NCI-H2081 (cell line): ENCODE measurements around the gene RIT1.

Experiments used
- DNase-seq, 2 experiments: peaks; one replicate each; lab custom pipeline; 2025; lab: John Stamatoyannopoulos, UW

The RIT1 gene

GRCh38 chr1:155892796-155893195 lies 18.4 kb downstream of the RIT1 start:
- DNase-seq: no peak

GRCh38 chr1:155890251-155890650 lies 20.9 kb downstream of the RIT1 start:
- DNase-seq: no peak

- DNase-seq: no peak
Observed at GRCh38 chr1:155889566-155889965, 21.6 kb downstream of the RIT1 start.

DNA sequence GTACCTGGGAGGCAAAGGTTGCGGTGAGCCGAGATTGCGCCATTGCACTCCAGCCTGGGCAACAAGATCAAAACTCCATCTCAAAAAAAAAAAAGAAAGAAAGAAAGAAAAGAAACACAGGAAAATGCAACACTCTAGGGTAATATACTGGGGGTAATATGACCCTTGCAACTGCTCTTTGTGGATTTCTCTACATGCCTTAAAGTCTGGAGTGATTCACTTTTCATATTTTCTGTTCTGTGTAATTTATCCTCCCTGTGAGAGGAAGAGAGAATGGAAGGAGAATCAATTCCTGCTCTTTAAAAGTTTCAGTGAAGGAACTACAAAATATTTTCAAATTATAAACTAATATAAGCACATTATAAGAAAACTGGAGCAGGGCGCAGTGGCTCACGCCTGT lies 22.7 kb downstream of the RIT1 start:
- DNase-seq: no peak

DNA sequence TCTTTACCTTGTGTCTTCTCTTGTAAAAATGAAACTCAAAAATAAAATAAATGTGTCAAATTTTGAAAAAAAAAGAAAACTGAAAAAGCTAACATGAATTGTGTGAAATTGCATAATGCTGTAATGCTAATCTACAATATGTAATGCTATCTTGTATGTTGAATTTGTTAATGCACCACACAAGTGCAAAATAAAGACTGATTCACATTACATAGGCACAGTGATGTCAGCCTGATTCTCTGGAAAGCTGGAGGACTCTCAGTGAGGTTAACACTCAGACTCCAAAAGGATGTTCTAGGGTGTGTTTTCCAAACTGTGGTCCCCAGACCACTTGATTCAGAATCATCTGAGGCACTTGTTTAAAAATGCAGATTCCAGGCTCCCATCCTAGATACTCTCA lies 26.2 kb downstream of the RIT1 start:
- DNase-seq: no peak

GRCh38 chr1:155884031-155884960 lies 26.9 kb downstream of the RIT1 start:
- no peak for DNase-seq

DNA sequence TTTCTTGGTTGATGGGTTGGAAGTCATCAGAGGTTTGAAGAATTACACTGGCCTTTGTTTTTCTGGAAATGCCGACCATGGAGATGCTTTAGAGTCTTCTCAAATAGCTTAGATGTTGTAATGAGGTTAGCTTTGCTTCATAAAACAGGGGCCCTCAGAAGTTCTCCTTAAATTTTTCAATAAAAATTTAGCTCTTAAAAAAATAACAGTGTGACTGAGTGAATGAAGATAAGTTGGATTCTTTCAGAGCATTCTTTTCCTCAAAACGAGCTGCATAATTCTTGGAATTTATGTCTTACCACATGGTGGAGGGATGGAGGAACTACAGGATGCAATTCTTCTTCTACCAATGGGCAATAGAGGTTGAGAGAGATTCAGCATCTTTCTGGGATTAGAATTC lies 28.4 kb downstream of the RIT1 start:
- DNase-seq: no peak

- DNase-seq: no peak
Observed at GRCh38 chr1:155882235-155882634, 28.9 kb downstream of the RIT1 start.

GRCh38 chr1:155880950-155881349 lies 30.2 kb downstream of the RIT1 start:
- DNase-seq: no peak

GRCh38 chr1:155880251-155880650 lies 30.9 kb downstream of the RIT1 start:
- no peak for DNase-seq

DNA sequence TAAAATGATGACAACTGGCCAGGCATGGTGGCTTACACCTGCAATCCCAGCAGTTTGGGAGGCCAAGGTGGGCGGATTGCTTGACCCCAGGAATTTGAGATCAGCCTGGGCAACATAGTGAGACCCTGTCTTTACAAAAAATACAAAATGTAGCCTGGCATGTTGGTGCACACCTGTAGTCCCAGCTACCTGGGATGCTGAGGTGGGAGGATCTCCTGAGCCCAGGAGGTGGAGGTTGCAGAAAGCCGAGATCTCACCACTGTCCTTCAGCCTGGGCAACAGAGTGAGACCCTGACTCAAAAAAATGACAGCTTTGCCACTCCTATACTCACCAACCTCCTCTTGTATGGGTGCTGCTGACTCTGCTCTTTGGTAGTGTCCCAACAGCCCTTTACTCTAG lies 33.2 kb downstream of the RIT1 start:
- no peak for DNase-seq

- peak; percentile 54 to 65 for DNase-seq
Observed at GRCh38 chr1:155873860-155874259, 37.3 kb downstream of the RIT1 start.

DNA sequence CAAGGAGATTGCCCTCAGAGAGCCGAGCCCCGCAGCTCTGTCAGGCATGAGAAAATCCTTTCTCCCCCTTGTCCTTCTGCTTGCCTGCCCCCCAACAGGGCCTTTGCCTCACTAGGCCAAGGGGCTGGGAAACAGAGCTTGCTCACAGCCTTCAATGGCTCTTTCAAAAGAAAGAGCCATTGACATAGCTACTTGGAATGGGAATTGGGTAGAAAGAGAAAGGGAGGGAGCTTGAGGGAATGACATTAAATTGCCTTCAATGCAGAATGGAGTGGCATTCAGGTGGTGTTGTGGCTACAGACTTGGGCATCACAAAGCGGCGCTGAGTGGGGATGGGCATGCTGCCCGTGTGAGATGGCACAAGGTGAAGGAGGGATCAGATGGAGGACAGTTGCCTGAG lies 38.6 kb downstream of the RIT1 start:
- no peak for DNase-seq

GRCh38 chr1:155871390-155871789 lies 39.8 kb downstream of the RIT1 start:
- peak; percentile 57 to 82 for DNase-seq

- DNase-seq: no peak
Observed at GRCh38 chr1:155867766-155868165, 43.4 kb downstream of the RIT1 start.

GRCh38 chr1:155864393-155864792 lies 46.8 kb downstream of the RIT1 start:
- DNase-seq: no peak

DNA sequence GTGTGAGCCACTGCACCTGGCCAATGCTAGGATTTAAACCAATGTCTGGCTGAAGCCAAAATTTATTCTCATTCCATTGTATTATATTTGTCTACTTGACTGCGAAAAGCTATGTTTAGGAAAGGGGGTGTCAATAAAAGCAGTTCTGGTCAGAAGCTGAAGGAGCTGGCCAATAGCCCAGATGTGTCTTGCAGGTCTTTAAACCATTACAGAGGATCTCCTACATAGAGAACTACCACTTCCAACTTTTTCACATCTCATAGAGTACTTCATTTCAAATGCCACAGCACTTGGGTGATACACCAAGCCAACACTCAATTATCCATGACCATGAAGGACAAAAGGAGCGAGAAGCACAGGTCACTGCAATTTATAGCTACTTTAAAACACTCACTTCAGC lies 49.3 kb downstream of the RIT1 start:
- no peak for DNase-seq

DNA sequence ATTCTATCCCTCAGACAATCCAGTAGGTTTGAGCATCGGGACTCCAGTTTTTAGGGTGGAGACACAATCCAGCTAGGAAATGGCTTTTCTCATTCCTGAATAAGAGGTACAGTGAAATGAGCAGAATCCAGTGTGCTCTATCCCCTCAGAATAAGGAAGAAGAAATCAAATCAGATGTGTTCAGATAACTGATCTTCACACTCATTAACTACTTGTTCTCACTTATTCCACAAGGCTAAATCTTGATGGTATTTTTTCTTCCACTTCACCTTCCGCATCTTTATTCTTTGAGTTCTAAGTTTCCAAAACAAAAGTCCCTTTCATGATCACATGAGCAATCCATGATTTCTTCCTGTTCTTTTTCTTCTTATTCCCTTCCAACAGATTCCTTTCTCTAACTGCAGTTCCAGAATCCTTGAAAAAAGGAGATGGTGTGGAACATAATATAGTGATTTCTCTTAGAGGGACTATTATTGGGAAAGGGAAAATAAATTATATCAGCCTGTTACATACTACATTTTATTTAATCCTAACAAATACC lies 50.1 kb downstream of the RIT1 start:
- DNase-seq: no peak

GRCh38 chr1:155859881-155860871 lies 51.0 kb downstream of the RIT1 start:
- peak; percentile 90 to 94 for DNase-seq

DNA sequence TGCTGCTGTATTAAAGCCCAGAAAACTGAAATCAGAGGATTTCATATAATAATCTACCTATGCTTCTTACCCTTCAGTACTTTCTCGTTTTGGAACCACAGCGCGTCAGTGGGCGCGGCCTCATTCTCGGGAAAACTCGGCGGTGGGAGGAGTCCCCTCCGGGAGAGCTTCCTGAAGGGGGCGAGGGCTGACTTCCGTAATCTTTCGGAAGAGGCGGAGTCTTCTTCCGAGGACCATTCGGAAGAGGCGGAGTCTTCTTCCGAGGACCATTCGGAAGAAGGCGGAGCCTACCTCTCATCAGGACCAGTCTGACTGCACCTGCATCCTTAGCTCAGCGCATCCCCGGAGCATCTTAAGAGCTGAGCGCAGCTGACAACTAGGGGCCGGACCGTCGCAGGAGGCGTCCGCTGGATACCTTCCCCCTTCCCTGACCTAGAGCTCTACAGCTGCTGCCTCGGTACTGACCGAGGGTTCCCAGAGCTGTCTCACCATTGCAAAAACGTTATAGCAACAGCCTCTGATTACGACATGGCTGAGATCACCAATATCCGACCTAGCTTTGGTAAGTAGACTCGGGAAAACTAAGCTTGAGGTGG lies 51.8 kb downstream of the RIT1 start, which contains the start of gene SYT11:
Gene SYT11, plus strand, starts transcription at position 334 of the 596 bp plus-strand sequence. Its CDS starts 195 bp downstream, at position 529.
- DNase-seq: peak; percentile 99

GRCh38 chr1:155858800-155859233 lies 52.3 kb downstream of the RIT1 start:
- DNase-seq: no peak
